Caco-2 (cell line): ENCODE results near the gene ACTA1. TPM values are rescaled to one million over a fixed set of nuclear protein-coding genes. Genes with fewer than 3 reads are reported as not detected.

Experiments used
- BruUV-seq: library from RNA; stranded (reverse); fragments of 400-500 nt; replicated peaks from 2 replicates; lab custom pipeline; 2021; lab: Mats Ljungman, UMichigan
- CTCF ChIA-PET: fragments of 300-600 bp; sonication (Branson Sonifier 250); formaldehyde crosslinking; loops from one replicate; lab custom pipeline; 2022; ENCODE audit warnings: antibody characterized with exemption; lab: Charles Lee
- POLR2A ChIA-PET: fragments of 300-600 bp; sonication (Branson Sonifier 250); formaldehyde crosslinking; loops from one replicate; lab custom pipeline; 2022; ENCODE audit warnings: antibody characterized with exemption; lab: Charles Lee
- DNase-seq, 2 experiments: peaks; one replicate each; pipeline versions ENCODE4 v3.0.0 to v3.0.0-alpha.2; 2020 to 2022
- H3K27me3 ChIP-seq: replicated peaks from 2 replicates; pipeline ENCODE4 v1.6.0; 2011; ENCODE audit warnings: low read length; ENCODE audit not compliant: control insufficient read depth, insufficient read depth
- H3K36me3 ChIP-seq: 2 replicates; pipeline ENCODE4 v1.5.1; 2011; ENCODE audit warnings: low read length; ENCODE audit not compliant: control insufficient read depth, insufficient read depth
- H3K4me1 ChIP-seq: fragments of 250-450 bp; sonication (Bioruptor Pico); 2 replicates; pipeline ENCODE4 v1.5.1; 2020; ENCODE audit warnings: mild to moderate bottlenecking
- H3K4me3 ChIP-seq: 2 replicates; pipeline ENCODE4 v1.5.1; 2011; ENCODE audit warnings: low read depth, mild to moderate bottlenecking, control low read depth, low read length
- H3K9me3 ChIP-seq: fragments of 250-450 bp; sonication (Bioruptor Pico); 2 replicates; pipeline ENCODE4 v1.5.1; 2020; ENCODE audit warnings: mild to moderate bottlenecking, moderate library complexity
- H3K27ac Mint-ChIP-seq: one replicate; pipeline ENCODE4 v1.8.0; 2022; ENCODE audit warnings: mixed read lengths; ENCODE audit not compliant: unreplicated experiment
- H3K27me3 Mint-ChIP-seq: one replicate; pipeline ENCODE4 v1.8.0; 2022; ENCODE audit warnings: mixed read lengths; ENCODE audit not compliant: insufficient read depth, unreplicated experiment
- H3K36me3 Mint-ChIP-seq: one replicate; pipeline ENCODE4 v1.8.0; 2022; ENCODE audit warnings: mild to moderate bottlenecking, mixed read lengths; ENCODE audit not compliant: insufficient read depth, unreplicated experiment
- H3K4me1 Mint-ChIP-seq: one replicate; pipeline ENCODE4 v1.8.0; 2022; ENCODE audit warnings: low read depth, mixed read lengths; ENCODE audit not compliant: unreplicated experiment
- H3K4me3 Mint-ChIP-seq: one replicate; pipeline ENCODE4 v1.8.0; 2022; ENCODE audit warnings: mild to moderate bottlenecking, moderate library complexity, mixed read lengths; ENCODE audit not compliant: unreplicated experiment
- H3K9me3 Mint-ChIP-seq: one replicate; pipeline ENCODE4 v1.8.0; 2022; ENCODE audit warnings: mixed read lengths; ENCODE audit not compliant: unreplicated experiment
- CTCF ChIP-seq, 2 experiments: fragments of 200-600 bp in 1 of 2; IDR thresholded peaks; 1 replicate in 1 of 2; 2 replicates in 1 of 2; pipeline versions ENCODE4 v1.5.1 to v1.8.0; 2011 to 2022; ENCODE audit warnings: antibody characterized with exemption in 1 of 2, control low read depth in 1 of 2, inconsistent platforms in 1 of 2, low read depth in 1 of 2, low read length in 1 of 2, mild to moderate bottlenecking in 1 of 2, moderate library complexity in 1 of 2; ENCODE audit not compliant: insufficient read depth in 1 of 2, severe bottlenecking in 1 of 2, unreplicated experiment in 1 of 2
- intact Hi-C: fragments of 100-400 bp; cut with micrococcal nuclease; formaldehyde crosslinking; loops from one replicate; pipeline ENCODE4 v1.10.0; 2022; ENCODE audit not compliant: unreplicated experiment
- total RNA-seq: library from RNA; stranded (reverse); gene quantifications from 2 replicates; pipeline ENCODE4 v1.2.3, GENCODE V29; 2022

ACTA1 gene
- total RNA-seq, 1 experiment from 2014 or later, result 5.1 TPM

DNA sequence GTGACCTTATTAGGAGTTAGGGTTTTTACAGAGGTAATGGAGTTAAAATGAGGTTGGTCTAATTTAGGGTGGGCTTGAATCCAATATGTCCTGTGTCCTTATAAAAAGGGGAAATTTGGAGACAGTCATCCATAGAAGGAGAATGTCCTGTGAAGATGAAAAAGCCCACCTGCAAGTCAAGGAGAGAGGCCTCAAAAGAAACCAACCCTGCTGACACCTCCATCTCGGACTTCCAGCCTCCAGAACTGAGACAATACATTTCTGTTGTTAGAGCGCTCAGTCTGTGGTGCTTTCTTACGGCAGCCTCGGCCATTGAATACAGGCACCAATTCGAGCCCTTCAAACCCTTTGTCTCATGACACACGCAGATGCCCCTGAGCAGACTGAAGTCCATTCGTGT lies 43.8 kb downstream of the ACTA1 start:
- Histone ChIP-seq H3K27me3 (no peaks in the 10 kb centered on the region), H3K9me3 (peaks cover 6% of the 10 kb centered on the region), H3K4me1 (no peaks in the 10 kb centered on the region), H3K4me3 (no peak overlapping the region), H3K36me3 (no peaks in the 10 kb centered on the region)
- BruUV-seq, result no TSS peak
- ChIA-PET POLR2A (no interaction called here), CTCF (no interaction called here)
- no peak for TF ChIP-seq CTCF (IDR thresholded peaks at IDR 0.05; ENCODE audit: insufficient read depth in 1 of 2, low read depth in 1 of 2, low read length in 1 of 2, severe bottlenecking in 1 of 2, unreplicated experiment in 1 of 2)
- Mint-ChIP-seq H3K4me1 (no peaks in the 10 kb centered on the region), H3K9me3 (no peaks in the 10 kb centered on the region), H3K36me3 (no peaks in the 10 kb centered on the region), H3K27ac (no peak overlapping the region), H3K27me3 (no peaks in the 10 kb centered on the region), H3K4me3 (no peak overlapping the region)
- intact Hi-C loops, result no loop called here
- DNase-seq, result no peak

GRCh38 chr1:229388897-229389580 lies 44.9 kb downstream of the ACTA1 start:
- no peaks in the 10 kb centered on the region for H3K9me3 ChIP-seq
- no peaks in the 10 kb centered on the region for H3K36me3 ChIP-seq
- no peaks in the 10 kb centered on the region for H3K4me1 ChIP-seq
- no peaks in the 10 kb centered on the region for H3K4me1 Mint-ChIP-seq
- no peak for DNase-seq
- no peak overlapping the region for H3K4me3 Mint-ChIP-seq
- no peak for TF ChIP-seq CTCF (IDR thresholded peaks at IDR 0.05; ENCODE audit: insufficient read depth in 1 of 2, low read depth in 1 of 2, low read length in 1 of 2, severe bottlenecking in 1 of 2, unreplicated experiment in 1 of 2)
- no peaks in the 10 kb centered on the region for H3K36me3 Mint-ChIP-seq
- no peak overlapping the region for H3K27ac Mint-ChIP-seq
- intact Hi-C loops, result no loop called here
- H3K4me3 ChIP-seq, result no peak overlapping the region
- POLR2A ChIA-PET, result no interaction called here
- H3K9me3 Mint-ChIP-seq, result no peaks in the 10 kb centered on the region
- no TSS peak for BruUV-seq
- H3K27me3 Mint-ChIP-seq, result no peaks in the 10 kb centered on the region
- no peaks in the 10 kb centered on the region for H3K27me3 ChIP-seq
- CTCF ChIA-PET, result no interaction called here

GRCh38 chr1:229385853-229386456 lies 47.9 kb downstream of the ACTA1 start:
- H3K4me1 Mint-ChIP-seq, result no peaks in the 10 kb centered on the region
- Histone ChIP-seq H3K27me3 (no peaks in the 10 kb centered on the region), H3K36me3 (no peaks in the 10 kb centered on the region), H3K4me1 (no peaks in the 10 kb centered on the region), H3K4me3 (no peak overlapping the region), H3K9me3 (no peaks in the 10 kb centered on the region)
- no peaks in the 10 kb centered on the region for H3K9me3 Mint-ChIP-seq
- no peak overlapping the region for H3K4me3 Mint-ChIP-seq
- TF ChIP-seq CTCF (IDR thresholded peaks at IDR 0.05; ENCODE audit: insufficient read depth in 1 of 2, low read depth in 1 of 2, low read length in 1 of 2, severe bottlenecking in 1 of 2, unreplicated experiment in 1 of 2), result no peak
- CTCF ChIA-PET, result no interaction called here
- H3K36me3 Mint-ChIP-seq, result no peaks in the 10 kb centered on the region
- no peak for DNase-seq
- no peak overlapping the region for H3K27ac Mint-ChIP-seq
- POLR2A ChIA-PET, result no interaction called here
- intact Hi-C loops, result no loop called here
- no peaks in the 10 kb centered on the region for H3K27me3 Mint-ChIP-seq
- no TSS peak for BruUV-seq
